ENCODE measurements around the gene FMNL2. TPM values are rescaled to one million over a fixed set of nuclear protein-coding genes. Genes with fewer than 3 reads are reported as not detected.
"Not testable (repeated sequence)": the region's sequence is repeated elsewhere in the genome, so short reads cannot be mapped to it uniquely, and the experiment has no call there.

Gene FMNL2
- total RNA-seq, 1 donor from 2014 or later, result 108 TPM

- Mint-ChIP-seq H3K9me3 (ENCODE audit: low read depth) (no peaks in the 10 kb centered on the region), H3K4me3 (ENCODE audit: low read depth) (no peak overlapping the region), H3K27ac (no peak overlapping the region), H3K4me1 (ENCODE audit: low read depth) (peaks cover 65% of the 10 kb centered on the region), H3K36me3 (ENCODE audit: insufficient read depth) (no peaks in the 10 kb centered on the region), H3K27me3 (no peaks in the 10 kb centered on the region)
- TF ChIP-seq, protein P1, sequence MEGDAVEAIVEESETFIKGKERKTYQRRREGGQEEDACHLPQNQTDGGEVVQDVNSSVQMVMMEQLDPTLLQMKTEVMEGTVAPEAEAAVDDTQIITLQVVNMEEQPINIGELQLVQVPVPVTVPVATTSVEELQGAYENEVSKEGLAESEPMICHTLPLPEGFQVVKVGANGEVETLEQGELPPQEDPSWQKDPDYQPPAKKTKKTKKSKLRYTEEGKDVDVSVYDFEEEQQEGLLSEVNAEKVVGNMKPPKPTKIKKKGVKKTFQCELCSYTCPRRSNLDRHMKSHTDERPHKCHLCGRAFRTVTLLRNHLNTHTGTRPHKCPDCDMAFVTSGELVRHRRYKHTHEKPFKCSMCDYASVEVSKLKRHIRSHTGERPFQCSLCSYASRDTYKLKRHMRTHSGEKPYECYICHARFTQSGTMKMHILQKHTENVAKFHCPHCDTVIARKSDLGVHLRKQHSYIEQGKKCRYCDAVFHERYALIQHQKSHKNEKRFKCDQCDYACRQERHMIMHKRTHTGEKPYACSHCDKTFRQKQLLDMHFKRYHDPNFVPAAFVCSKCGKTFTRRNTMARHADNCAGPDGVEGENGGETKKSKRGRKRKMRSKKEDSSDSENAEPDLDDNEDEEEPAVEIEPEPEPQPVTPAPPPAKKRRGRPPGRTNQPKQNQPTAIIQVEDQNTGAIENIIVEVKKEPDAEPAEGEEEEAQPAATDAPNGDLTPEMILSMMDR (IDR thresholded peaks at IDR 0.05; ENCODE audit: unreplicated experiment), result no peak
- no peak for DNase-seq (ENCODE audit: low spot score, unreplicated experiment)
Measured at GRCh38 chr2:152472481-152472887, 137.5 kb downstream of the FMNL2 start.

GRCh38 chr2:152473151-152473857 lies 138.3 kb downstream of the FMNL2 start:
- DNase-seq (ENCODE audit: low spot score, unreplicated experiment), result no peak
- Mint-ChIP-seq H3K27ac (peak overlapping the region; percentile 83), H3K4me3 (ENCODE audit: low read depth) (no peak overlapping the region), H3K27me3 (no peaks in the 10 kb centered on the region), H3K4me1 (ENCODE audit: low read depth) (peaks cover 59% of the 10 kb centered on the region), H3K9me3 (ENCODE audit: low read depth) (no peaks in the 10 kb centered on the region), H3K36me3 (ENCODE audit: insufficient read depth) (no peaks in the 10 kb centered on the region)
- TF ChIP-seq, protein P1 (IDR thresholded peaks at IDR 0.05; ENCODE audit: unreplicated experiment), result no peak

DNA sequence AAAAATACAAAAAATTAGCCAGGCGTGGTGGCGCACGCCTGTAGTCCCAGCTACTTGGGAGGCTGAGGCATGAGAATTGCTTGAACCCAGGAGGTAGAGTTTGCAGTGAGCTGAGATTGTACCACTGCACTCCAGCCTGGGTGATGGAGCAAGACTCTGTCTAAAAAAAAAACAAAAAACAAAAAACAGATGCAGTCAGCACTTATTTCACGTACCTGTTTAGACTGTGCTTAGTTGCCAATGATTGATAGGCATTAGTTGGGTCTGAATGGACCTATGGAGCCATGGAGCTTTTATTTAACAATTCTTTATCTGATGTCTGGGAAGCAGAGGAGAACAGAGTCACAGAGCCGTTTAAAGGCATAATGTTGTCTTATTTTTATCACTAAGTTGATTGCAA lies 139.5 kb downstream of the FMNL2 start:
- H3K4me1 Mint-ChIP-seq (ENCODE audit: low read depth), result peaks cover 48% of the 10 kb centered on the region
- H3K9me3 Mint-ChIP-seq (ENCODE audit: low read depth); H3K36me3 Mint-ChIP-seq (ENCODE audit: insufficient read depth): not testable (repeated sequence)

GRCh38 chr2:152475982-152476381 lies 141.0 kb downstream of the FMNL2 start:
- no peaks in the 10 kb centered on the region for H3K36me3 Mint-ChIP-seq (ENCODE audit: insufficient read depth)
- H3K4me3 Mint-ChIP-seq (ENCODE audit: low read depth), result no peak overlapping the region
- no peaks in the 10 kb centered on the region for H3K27me3 Mint-ChIP-seq
- no peaks in the 10 kb centered on the region for H3K9me3 Mint-ChIP-seq (ENCODE audit: low read depth)
- peaks cover 42% of the 10 kb centered on the region for H3K4me1 Mint-ChIP-seq (ENCODE audit: low read depth)
- no peak for DNase-seq (ENCODE audit: low spot score, unreplicated experiment)
- H3K27ac Mint-ChIP-seq, result no peak overlapping the region
- TF ChIP-seq, protein P1 (IDR thresholded peaks at IDR 0.05; ENCODE audit: unreplicated experiment), result no peak

More for the DNA sequence above, 139.5 kb downstream of the FMNL2 start:
- not testable (repeated sequence) for H3K27ac Mint-ChIP-seq; H3K4me3 Mint-ChIP-seq (ENCODE audit: low read depth); H3K27me3 Mint-ChIP-seq; DNase-seq (ENCODE audit: low spot score, unreplicated experiment)

DNA sequence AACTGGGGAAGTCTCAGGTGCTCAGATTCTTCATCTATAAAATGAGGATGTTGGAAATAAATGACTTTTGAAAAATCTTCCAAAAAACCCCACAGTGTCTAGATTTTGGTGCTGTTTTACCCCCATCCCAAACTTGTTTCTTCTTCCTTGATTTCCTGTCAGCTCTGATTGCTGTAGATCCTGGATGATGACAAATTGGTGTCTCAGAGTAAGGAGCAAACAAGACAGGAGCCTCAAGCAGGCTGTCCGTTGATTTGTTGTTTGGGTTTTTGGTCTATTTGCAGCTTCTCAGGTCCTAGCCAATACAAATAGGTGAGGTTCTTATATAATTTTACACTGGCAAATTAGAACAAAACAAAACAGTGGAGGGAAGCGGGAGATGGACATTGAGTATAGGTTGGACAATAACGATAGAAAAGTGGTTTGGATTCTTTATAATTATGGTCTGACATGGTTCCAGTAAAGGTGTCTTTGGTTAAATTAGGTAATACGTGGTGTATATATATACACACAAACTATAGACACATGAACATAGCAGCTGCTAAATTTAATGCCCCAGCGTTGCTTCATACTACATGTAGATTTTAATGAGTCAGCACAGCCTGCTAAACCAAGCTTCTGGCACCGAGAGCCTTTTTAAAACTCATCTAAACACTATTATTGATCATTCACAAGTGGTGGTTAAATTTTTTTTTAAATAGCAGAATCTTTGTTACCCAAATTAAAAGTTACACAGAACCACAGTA lies 142.5 kb downstream of the FMNL2 start:
- no peak for DNase-seq (ENCODE audit: low spot score, unreplicated experiment)
- no peak overlapping the region for H3K4me3 Mint-ChIP-seq (ENCODE audit: low read depth)
- H3K36me3 Mint-ChIP-seq (ENCODE audit: insufficient read depth), result no peaks in the 10 kb centered on the region
- no peaks in the 10 kb centered on the region for H3K27me3 Mint-ChIP-seq
- TF ChIP-seq, protein P1 (IDR thresholded peaks at IDR 0.05; ENCODE audit: unreplicated experiment), result no peak
- H3K27ac Mint-ChIP-seq, result no peak overlapping the region
- peaks cover 39% of the 10 kb centered on the region for H3K4me1 Mint-ChIP-seq (ENCODE audit: low read depth)
- H3K9me3 Mint-ChIP-seq (ENCODE audit: low read depth), result no peaks in the 10 kb centered on the region
